H1 (cell line): ENCODE results near the gene TSEN54. TPM values are rescaled to one million over a fixed set of nuclear protein-coding genes. Genes with fewer than 3 reads are reported as not detected.
A peak's percentile ranks its signal among the peaks of the same experiment; 100 is the strongest.

Experiments used
- CTCF ChIA-PET: fragments of 300-600 bp; sonication (Branson Sonifier 250); formaldehyde crosslinking; loops from one replicate; lab custom pipeline; 2021; ENCODE audit not compliant: partially characterized antibody; lab: Charles Lee
- POLR2A ChIA-PET: fragments of 300-600 bp; sonication (Branson Sonifier 250); formaldehyde crosslinking; loops from one replicate; lab custom pipeline; 2021; ENCODE audit warnings: inconsistent platforms; ENCODE audit not compliant: partially characterized antibody; lab: Charles Lee
- DNase-seq, 2 experiments: peaks; one replicate each; pipeline versions ENCODE4 v3.0.0 to v3.0.0-alpha.2; 2010 to 2022; ENCODE audit warnings: low spot score in 2 of 2, low read depth in 1 of 2, mixed read lengths in 1 of 2
- FAIRE-seq: peaks from 2 replicates; lab custom pipeline; 2011; peaks lifted over from hg19 to GRCh38; lab: Jason Lieb, UNC
- H2AFZ ChIP-seq: 2 replicates; pipeline ENCODE4 v1.8.1; 2012; ENCODE audit warnings: low read length, inconsistent platforms
- H2AK5ac ChIP-seq: 2 replicates; pipeline ENCODE4 v1.6.1; 2013; ENCODE audit warnings: low read depth, low read length
- H2BK120ac ChIP-seq: replicated peaks from 2 replicates; pipeline ENCODE3; 2013; ENCODE audit warnings: low read depth, low read length, inconsistent platforms
- H2BK12ac ChIP-seq: 2 replicates; pipeline ENCODE4 v1.6.1; 2013; ENCODE audit warnings: low read depth, low read length
- H2BK15ac ChIP-seq: 2 replicates; pipeline ENCODE4 v1.6.1; 2013; ENCODE audit warnings: low read length
- H2BK20ac ChIP-seq: 2 replicates; pipeline ENCODE4 v1.6.1; 2013; ENCODE audit warnings: low read length
- H2BK5ac ChIP-seq: 2 replicates; pipeline ENCODE4 v1.6.1; 2013; ENCODE audit warnings: low read depth, low read length
- H3K14ac ChIP-seq: 2 replicates; pipeline ENCODE4 v1.6.1; 2013; ENCODE audit warnings: inconsistent platforms; ENCODE audit not compliant: insufficient read length
- H3K18ac ChIP-seq: 2 replicates; pipeline ENCODE4 v1.6.1; 2013; ENCODE audit warnings: low read length; ENCODE audit errors: extremely low read depth
- H3K23ac ChIP-seq: 2 replicates; pipeline ENCODE4 v1.6.1; 2013; ENCODE audit warnings: inconsistent platforms; ENCODE audit not compliant: insufficient read length
- H3K23me2 ChIP-seq: 2 replicates; pipeline ENCODE4 v1.6.1; 2013; ENCODE audit warnings: low read depth, low read length
- H3K27ac ChIP-seq: 2 replicates; pipeline ENCODE4 v1.6.1; 2011; ENCODE audit warnings: low read depth, low read length, inconsistent platforms
- H3K27me3 ChIP-seq, 4 experiments: replicated peaks in 1 of 4; 1 replicate in 1 of 4; 2 replicates in 3 of 4; pipeline versions ENCODE4 v1.6.1 to v1.8.1; 2011 to 2013; ENCODE audit warnings: low read length in 3 of 4, mild to moderate bottlenecking in 3 of 4, inconsistent platforms in 2 of 4, mixed read lengths in 2 of 4, moderate library complexity in 1 of 4; ENCODE audit not compliant: control insufficient read depth in 3 of 4, insufficient read depth in 3 of 4; ENCODE audit errors: extremely low read depth in 1 of 4
- H3K36me3 ChIP-seq, 4 experiments: 2 replicates each; pipeline versions ENCODE4 v1.6.1 to v1.8.1; 2011 to 2013; ENCODE audit warnings: mild to moderate bottlenecking in 4 of 4, low read length in 3 of 4, moderate library complexity in 2 of 4, control low read depth in 1 of 4, inconsistent platforms in 1 of 4; ENCODE audit not compliant: insufficient read depth in 4 of 4, control insufficient read depth in 2 of 4
- H3K4ac ChIP-seq: replicated peaks from 2 replicates; pipeline ENCODE3; 2013; ENCODE audit warnings: low read length, low read depth, mixed read lengths, inconsistent platforms; ENCODE audit not compliant: insufficient read length
- H3K4me1 ChIP-seq, 4 experiments: replicated peaks in 1 of 4; 1 replicate in 1 of 4; 2 replicates in 3 of 4; pipeline versions ENCODE4 v1.6.1 to v1.8.1; 2011 to 2013; ENCODE audit warnings: low read length in 3 of 4, inconsistent platforms in 2 of 4, mixed read lengths in 1 of 4; ENCODE audit not compliant: insufficient read depth in 4 of 4, control insufficient read depth in 3 of 4
- H3K4me2 ChIP-seq, 2 experiments: 2 replicates each; pipeline versions ENCODE4 v1.6.1 to v1.8.1; 2011 to 2013; ENCODE audit warnings: low read depth in 2 of 2, low read length in 2 of 2, control low read depth in 1 of 2, inconsistent platforms in 1 of 2, mild to moderate bottlenecking in 1 of 2; ENCODE audit not compliant: insufficient read depth in 1 of 2
- H3K4me3 ChIP-seq, 4 experiments: fragments of 200-600, 300-600 bp in 1 of 4; sonication (generic), shearing (Covaris generic), sonication (Bioruptor Twin) in 1 of 4; 2 replicates each; pipeline versions ENCODE4 v1.5.1 to v1.8.1; 2011 to 2016; ENCODE audit warnings: low read length in 4 of 4, low read depth in 3 of 4, control low read depth in 2 of 4, inconsistent platforms in 2 of 4, mild to moderate bottlenecking in 2 of 4, mixed read lengths in 1 of 4, moderate library complexity in 1 of 4; ENCODE audit not compliant: insufficient read depth in 2 of 4; ENCODE audit errors: extremely low read depth in 1 of 4
- H3K56ac ChIP-seq: replicated peaks from 2 replicates; pipeline ENCODE3; 2013; ENCODE audit warnings: low read depth, mild to moderate bottlenecking, mixed read lengths, low read length, inconsistent platforms; ENCODE audit not compliant: insufficient read length
- H3K79me1 ChIP-seq: 2 replicates; pipeline ENCODE4 v1.6.1; 2013; ENCODE audit warnings: low read depth, low read length, control low read depth
- H3K79me2 ChIP-seq, 2 experiments: 2 replicates each; pipeline versions ENCODE4 v1.6.1 to v1.8.1; 2012 to 2013; ENCODE audit warnings: low read length in 2 of 2, mild to moderate bottlenecking in 2 of 2, inconsistent platforms in 1 of 2; ENCODE audit not compliant: insufficient read depth in 2 of 2, control insufficient read depth in 1 of 2
- H3K9ac ChIP-seq, 4 experiments: replicated peaks in 1 of 4; 1 replicate in 1 of 4; 2 replicates in 3 of 4; pipeline versions ENCODE4 v1.6.1 to v1.8.1; 2011 to 2013; ENCODE audit warnings: low read depth in 3 of 4, low read length in 3 of 4, control low read depth in 2 of 4, mild to moderate bottlenecking in 2 of 4, moderate library complexity in 2 of 4, inconsistent platforms in 1 of 4; ENCODE audit errors: extremely low read depth in 1 of 4
- H3K9me3 ChIP-seq, 2 experiments: 2 replicates each; pipeline versions ENCODE4 v1.6.1 to v1.8.1; 2012 to 2013; ENCODE audit warnings: mild to moderate bottlenecking in 2 of 2, moderate library complexity in 2 of 2, control low read depth in 1 of 2, inconsistent platforms in 1 of 2, low read depth in 1 of 2, low read length in 1 of 2, mixed read lengths in 1 of 2; ENCODE audit not compliant: insufficient read depth in 2 of 2
- H4K20me1 ChIP-seq, 2 experiments: replicated peaks in 1 of 2; 2 replicates each; pipeline versions ENCODE3 to v1.8.1; 2011 to 2013; ENCODE audit warnings: inconsistent platforms in 2 of 2, low read length in 2 of 2, mild to moderate bottlenecking in 1 of 2; ENCODE audit not compliant: insufficient read depth in 2 of 2, control insufficient read depth in 1 of 2
- H4K5ac ChIP-seq: 2 replicates; pipeline ENCODE4 v1.6.1; 2013; ENCODE audit warnings: low read length, low read depth, mixed read lengths, inconsistent platforms; ENCODE audit not compliant: insufficient read length
- H4K8ac ChIP-seq: 2 replicates; pipeline ENCODE4 v1.8.0; 2013; ENCODE audit warnings: mild to moderate bottlenecking, moderate library complexity, low read length, inconsistent platforms; ENCODE audit not compliant: insufficient read depth; ENCODE audit errors: extremely low read depth
- H4K91ac ChIP-seq: replicated peaks from 2 replicates; pipeline ENCODE3; 2013; ENCODE audit warnings: low read length, mixed read lengths, inconsistent platforms; ENCODE audit not compliant: insufficient read length
- ASH2L ChIP-seq: fragments of 200-600, 300-600 bp; sonication (generic); IDR thresholded peaks from one replicate; pipeline ENCODE4 v1.7.1; 2017; ENCODE audit warnings: low read length
- FOSL1 ChIP-seq: IDR thresholded peaks from 2 replicates; pipeline ENCODE4 v1.6.1; 2011; ENCODE audit warnings: mild to moderate bottlenecking, low read depth, low read length, moderate library complexity; ENCODE audit not compliant: insufficient read depth
- GABPA ChIP-seq: IDR thresholded peaks from 2 replicates; pipeline ENCODE4 v1.6.1; 2011; ENCODE audit warnings: mild to moderate bottlenecking, low read length, moderate library complexity, borderline replicate concordance; ENCODE audit not compliant: insufficient read depth
- HDAC6 ChIP-seq: IDR thresholded peaks from one replicate; pipeline ENCODE4 v1.7.1; 2012; ENCODE audit warnings: low read depth, mild to moderate bottlenecking, inconsistent platforms, low read length, moderate library complexity
- MAX ChIP-seq: IDR thresholded peaks from 2 replicates; pipeline ENCODE4 v1.6.1; 2012; ENCODE audit warnings: inconsistent platforms
- SIN3A ChIP-seq, 2 experiments: IDR thresholded peaks in 1 of 2; conservative IDR thresholded peaks in 1 of 2; 2 replicates each; pipeline ENCODE4 v1.6.1; 2011 to 2012; ENCODE audit warnings: low read length in 2 of 2, improper control_type of control experiment in 1 of 2, low read depth in 1 of 2, mild to moderate bottlenecking in 1 of 2
- SP1 ChIP-seq: IDR thresholded peaks from 2 replicates; pipeline ENCODE4 v1.6.1; 2011; ENCODE audit warnings: low read depth, low read length
- TAF1 ChIP-seq: IDR thresholded peaks from 2 replicates; pipeline ENCODE4 v1.6.1; 2011; ENCODE audit warnings: mild to moderate bottlenecking, low read depth, low read length
- WGBS, 2 experiments: shearing (Covaris generic) in 1 of 2; methylation state at CpG; one replicate each; pipeline versions ENCODE4 v1.1.6 to v1.1.7; 2013 to 2015; ENCODE audit warnings: low lambda C conversion rate in 2 of 2, mixed read lengths in 2 of 2, inconsistent platforms in 1 of 2, low coverage in 1 of 2, missing lambda C conversion rate in 1 of 2; ENCODE audit not compliant: insufficient replicate concordance in 2 of 2, insufficient coverage in 1 of 2, insufficient read length in 1 of 2; ENCODE audit errors: extremely low coverage in 1 of 2, missing lambda C conversion rate in 1 of 2; 5-methylcytosine and 5-hydroxymethylcytosine counted together
- polyA plus RNA-seq, 7 experiments: library from polyadenylated mRNA; depleted of rRNA in 3 of 7; stranded (reverse) in 5 of 7; unstranded in 2 of 7; fragments of >200 nt in 5 of 7; fragments of 200-250 nt in 2 of 7; gene quantifications; 1 replicate in 5 of 7; 2 replicates in 1 of 7; 4 replicates in 1 of 7; pipeline versions ENCODE4 v1.2.1 to v1.2.3, GENCODE V29; 2011 to 2013; ENCODE audit warnings: missing spikeins in 2 of 7, mixed read lengths in 2 of 7
- total RNA-seq: library from RNA; stranded (reverse); fragmentation: NEBNext Ultra II Directional; extraction: Animal tissue kit (Norgen Biotek cat#: 25700); gene quantifications from 2 replicates; pipeline ENCODE4 v1.2.1, GENCODE V29; 2021

Gene TSEN54
- total and polyA plus RNA-seq, 2 of the 8 experiments (the other 6 are each of a cell fraction or from before 2014, with no cell fraction given) = 43.6 to 60.3 TPM

GRCh38 chr17:75549246-75550138, 33.2 kb downstream of the TSEN54 start:
- Histone ChIP-seq H4K8ac (peak overlapping the region; percentile 76), H3K9me3 (no peaks in the 10 kb centered on the region), H3K79me1 (no peaks in the 10 kb centered on the region), H3K23me2 (peaks cover 1% of the 10 kb centered on the region; the same call in 1 of the 2 replicates), H2BK120ac (peak overlapping the region; percentile 47), H3K27ac (peak overlapping the region; percentile 87), H3K36me3 (no peaks in the 10 kb centered on the region), H3K79me2 (no peaks in the 10 kb centered on the region), H2BK15ac (peak overlapping the region; percentile 95; the same call in 1 of the 2 replicates), H2BK12ac (peak overlapping the region; percentile 94; the same call in 1 of the 2 replicates), H3K4me2 (peak overlapping the region; percentile 48 to 87), H4K20me1 (no peaks in the 10 kb centered on the region), H4K91ac (peak overlapping the region; percentile 85), H2BK5ac (peak overlapping the region; percentile 99; the same call in 1 of the 2 replicates), H3K56ac (no peak overlapping the region), H3K4ac (peak overlapping the region; percentile 75), H2AK5ac (peak overlapping the region; percentile 54; the same call in 1 of the 2 replicates), H3K4me1 (peaks cover 10 to 22% (median 15%) of the 10 kb centered on the region in 4 experiments), H2BK20ac (0 out of 2 replicates have a peak overlapping the region, but pooled peaks have one; percentile 55), H3K18ac (peak overlapping the region; percentile 95), H2AFZ (no peak overlapping the region), H3K27me3 (no peaks in the 10 kb centered on the region), H3K23ac (no peak overlapping the region), H3K4me3 (peak overlapping the region; percentile 11 to 60 (median 42); a peak in 7 of 8 replicates), H3K9ac (peak overlapping the region in 2 of 4 experiments; percentile 43 to 56; a peak in 4 of 7 replicates), H3K14ac (no peak overlapping the region), H4K5ac (peak overlapping the region; percentile 70)
- DNase-seq = peak in 1 of 2 experiments; percentile 86
- 10% methylated on average over 16 of the region's 22 CpGs; no CpG with 5 or more reads in 1 of the 2 experiments for WGBS, 2 experiments
- POLR2A ChIA-PET = interaction anchor here (0.6 to 2.9 kb wide), 5 partner anchors 24 to 33 kb away, joined by 3 to 19 read pairs (median 3); partner anchors contain the start of genes LLGL2 and TSEN54
- CTCF ChIA-PET = interaction anchor here (0.9 to 2.6 kb wide), 9 partner anchors 10 to 444 kb away, joined by 3 to 7 read pairs (median 4); partner anchors contain the start of genes SMIM5 and TSEN54
- FAIRE-seq = peak; percentile 28
- TF ChIP-seq TAF1 (peak; percentile 36; the same call in 1 of the 2 replicates), ASH2L (peak; percentile 67), SIN3A (conservative IDR thresholded peaks at IDR 0.05 in 1 of 2, IDR thresholded peaks at IDR 0.05 in 1 of 2; ENCODE audit: low read depth in 1 of 2, low read length in 2 of 2) (peak in 1 of 2 experiments; percentile 91; a peak in 2 of 4 replicates), GABPA (no peak), FOSL1 (no peak), MAX (peak; percentile 44), SP1 (peak; percentile 16; the same call in 1 of the 2 replicates), HDAC6 (no peak)
